ENCODE results near the gene SDR42E1.
"Not testable (repeated sequence)": the region's sequence is repeated elsewhere in the genome, so short reads cannot be mapped to it uniquely, and the experiment has no call there.

The SDR42E1 gene

DNA sequence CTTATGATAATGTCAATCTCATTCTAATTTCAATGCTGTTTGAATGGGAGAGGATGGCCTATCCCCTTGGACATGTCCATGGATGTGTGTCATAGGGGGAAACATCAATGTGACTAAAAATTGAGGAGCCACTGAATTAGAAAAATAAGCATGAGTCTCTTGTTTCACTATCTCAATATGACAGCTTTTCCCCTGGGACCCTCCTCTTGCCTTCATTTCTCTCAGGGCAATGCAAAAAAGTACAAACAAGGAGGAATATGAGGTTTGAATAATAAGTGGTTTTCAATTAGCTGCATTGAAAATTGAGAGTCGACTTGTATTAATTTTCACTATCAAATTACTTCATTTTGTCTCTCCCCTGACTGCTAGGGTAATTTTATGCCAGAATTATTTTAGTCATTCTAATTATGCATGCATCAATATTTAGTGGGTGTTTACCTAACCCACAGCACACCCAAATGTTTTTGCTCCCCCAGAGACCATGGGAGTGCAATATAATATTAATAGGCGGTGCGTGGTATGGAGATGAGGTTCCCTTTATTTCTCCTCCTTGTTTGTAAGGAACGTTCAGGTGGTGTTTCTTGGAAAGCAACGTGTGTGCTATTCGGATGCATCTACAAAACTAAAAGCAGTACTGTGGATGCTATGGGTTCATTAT, 6.8 kb upstream of the SDR42E1 start:
- no peaks in the 10 kb centered on the region for H3K9me3 ChIP-seq (ENCODE audit: severe bottlenecking)
- no peaks in the 10 kb centered on the region for H3K36me3 ChIP-seq (ENCODE audit: low read depth)
- ATAC-seq (ENCODE audit: low read depth): no peak
- no peaks in the 10 kb centered on the region for H3K4me1 ChIP-seq (ENCODE audit: insufficient read depth, poor library complexity, severe bottlenecking)
- TF ChIP-seq, protein P1, sequence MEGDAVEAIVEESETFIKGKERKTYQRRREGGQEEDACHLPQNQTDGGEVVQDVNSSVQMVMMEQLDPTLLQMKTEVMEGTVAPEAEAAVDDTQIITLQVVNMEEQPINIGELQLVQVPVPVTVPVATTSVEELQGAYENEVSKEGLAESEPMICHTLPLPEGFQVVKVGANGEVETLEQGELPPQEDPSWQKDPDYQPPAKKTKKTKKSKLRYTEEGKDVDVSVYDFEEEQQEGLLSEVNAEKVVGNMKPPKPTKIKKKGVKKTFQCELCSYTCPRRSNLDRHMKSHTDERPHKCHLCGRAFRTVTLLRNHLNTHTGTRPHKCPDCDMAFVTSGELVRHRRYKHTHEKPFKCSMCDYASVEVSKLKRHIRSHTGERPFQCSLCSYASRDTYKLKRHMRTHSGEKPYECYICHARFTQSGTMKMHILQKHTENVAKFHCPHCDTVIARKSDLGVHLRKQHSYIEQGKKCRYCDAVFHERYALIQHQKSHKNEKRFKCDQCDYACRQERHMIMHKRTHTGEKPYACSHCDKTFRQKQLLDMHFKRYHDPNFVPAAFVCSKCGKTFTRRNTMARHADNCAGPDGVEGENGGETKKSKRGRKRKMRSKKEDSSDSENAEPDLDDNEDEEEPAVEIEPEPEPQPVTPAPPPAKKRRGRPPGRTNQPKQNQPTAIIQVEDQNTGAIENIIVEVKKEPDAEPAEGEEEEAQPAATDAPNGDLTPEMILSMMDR (IDR thresholded peaks at IDR 0.05; ENCODE audit: poor library complexity, severe bottlenecking): no peak
- no peak overlapping the region for H3K4me3 ChIP-seq (ENCODE audit: severe bottlenecking)
- peaks cover 3% of the 10 kb centered on the region for H3K27me3 ChIP-seq (ENCODE audit: insufficient read depth, poor library complexity, severe bottlenecking)
- no peak overlapping the region for H3K27ac ChIP-seq (ENCODE audit: poor library complexity, severe bottlenecking)
- DNase-seq (ENCODE audit: low spot score): no peak

DNA sequence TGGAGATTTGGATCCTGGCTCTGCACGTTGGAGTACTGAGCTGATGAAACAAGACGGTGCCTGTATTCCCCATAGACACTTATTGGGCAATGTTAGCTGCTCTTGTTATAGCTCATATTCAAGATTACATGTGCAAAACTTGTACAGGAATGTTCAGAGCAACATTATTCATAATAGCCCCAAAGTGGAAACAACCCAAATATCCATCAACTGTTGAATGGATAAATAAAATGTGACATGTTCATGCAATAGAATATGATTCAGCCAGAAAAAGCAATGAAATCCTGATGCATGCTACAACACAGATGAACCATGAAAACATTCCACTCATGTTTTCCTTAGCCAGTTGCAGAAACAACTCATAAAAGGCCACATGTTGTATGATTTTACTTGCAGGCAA, 5.7 kb upstream of the SDR42E1 start:
- Histone ChIP-seq H3K27ac (ENCODE audit: poor library complexity, severe bottlenecking) (no peak overlapping the region), H3K9me3 (ENCODE audit: severe bottlenecking) (no peaks in the 10 kb centered on the region), H3K27me3 (ENCODE audit: insufficient read depth, poor library complexity, severe bottlenecking) (no peaks in the 10 kb centered on the region), H3K36me3 (ENCODE audit: low read depth) (no peaks in the 10 kb centered on the region), H3K4me3 (ENCODE audit: severe bottlenecking) (no peak overlapping the region), H3K4me1 (ENCODE audit: insufficient read depth, poor library complexity, severe bottlenecking) (no peaks in the 10 kb centered on the region)
- DNase-seq (ENCODE audit: low spot score) (no peak), ATAC-seq (ENCODE audit: low read depth) (no peak)
- TF ChIP-seq, protein P1 (IDR thresholded peaks at IDR 0.05; ENCODE audit: poor library complexity, severe bottlenecking): no peak

DNA sequence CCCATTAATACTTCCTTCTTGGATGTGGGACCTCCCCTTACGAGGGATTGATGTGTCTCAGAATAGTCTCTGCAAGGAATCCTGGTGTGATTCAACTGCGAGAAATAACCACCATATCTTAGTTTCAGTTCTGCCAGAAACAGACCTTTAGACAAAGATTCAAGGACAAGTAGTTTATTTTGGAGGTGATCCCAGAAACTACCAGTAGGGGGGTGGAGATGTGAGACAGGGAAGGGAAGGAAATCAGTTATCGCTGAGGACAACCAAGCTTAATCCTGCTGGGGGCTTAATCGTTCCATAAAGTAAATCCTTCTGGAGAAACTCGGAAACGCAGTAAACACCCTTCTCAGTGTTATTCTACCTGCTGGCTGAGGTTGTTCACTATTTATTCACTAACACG, 5.0 kb upstream of the SDR42E1 start:
- no peaks in the 10 kb centered on the region for H3K4me1 ChIP-seq (ENCODE audit: insufficient read depth, poor library complexity, severe bottlenecking)
- TF ChIP-seq, protein P1 (IDR thresholded peaks at IDR 0.05; ENCODE audit: poor library complexity, severe bottlenecking): peak; percentile 52
- DNase-seq (ENCODE audit: low spot score) (no peak), ATAC-seq (ENCODE audit: low read depth) (peak; percentile 46; the same call in 2 of the 3 replicates)
- no peaks in the 10 kb centered on the region for H3K27me3 ChIP-seq (ENCODE audit: insufficient read depth, poor library complexity, severe bottlenecking)
- no peak overlapping the region for H3K27ac ChIP-seq (ENCODE audit: poor library complexity, severe bottlenecking)
- H3K36me3 ChIP-seq (ENCODE audit: low read depth): no peaks in the 10 kb centered on the region
- H3K4me3 ChIP-seq (ENCODE audit: severe bottlenecking): peak overlapping the region; percentile 2
- H3K9me3 ChIP-seq (ENCODE audit: severe bottlenecking): no peaks in the 10 kb centered on the region

DNA sequence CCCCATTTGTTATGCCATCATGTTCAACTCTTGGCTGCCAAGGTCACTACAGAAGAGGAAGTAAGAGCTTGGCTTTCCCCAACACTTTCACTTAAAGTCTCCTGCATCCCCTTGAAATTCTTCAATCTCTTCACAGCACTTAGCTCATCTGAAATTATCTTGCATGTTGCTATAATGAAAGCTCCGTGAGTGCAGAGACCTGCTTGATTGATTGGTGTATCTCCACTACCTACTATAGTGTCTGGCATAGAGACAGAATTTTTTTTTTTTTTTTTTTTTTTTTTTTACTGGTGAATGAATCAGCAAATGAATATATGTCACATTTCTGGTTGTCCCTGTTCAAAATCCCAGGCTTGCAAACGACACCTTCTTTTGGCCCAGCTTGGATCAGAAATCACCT, 1.9 kb upstream of the SDR42E1 start:
- Histone ChIP-seq H3K36me3 (ENCODE audit: low read depth) (peaks cover 11% of the 10 kb centered on the region; the same call in 1 of the 2 replicates), H3K27ac (ENCODE audit: poor library complexity, severe bottlenecking) (no peak overlapping the region), H3K27me3 (ENCODE audit: insufficient read depth, poor library complexity, severe bottlenecking) (no peaks in the 10 kb centered on the region), H3K4me3 (ENCODE audit: severe bottlenecking) (no peak overlapping the region), H3K4me1 (ENCODE audit: insufficient read depth, poor library complexity, severe bottlenecking) (peaks cover 7% of the 10 kb centered on the region), H3K9me3 (ENCODE audit: severe bottlenecking) (no peaks in the 10 kb centered on the region)
- ATAC-seq (ENCODE audit: low read depth): no peak
- TF ChIP-seq, protein P1 (IDR thresholded peaks at IDR 0.05; ENCODE audit: poor library complexity, severe bottlenecking): no peak
- DNase-seq (ENCODE audit: low spot score): no peak

DNA sequence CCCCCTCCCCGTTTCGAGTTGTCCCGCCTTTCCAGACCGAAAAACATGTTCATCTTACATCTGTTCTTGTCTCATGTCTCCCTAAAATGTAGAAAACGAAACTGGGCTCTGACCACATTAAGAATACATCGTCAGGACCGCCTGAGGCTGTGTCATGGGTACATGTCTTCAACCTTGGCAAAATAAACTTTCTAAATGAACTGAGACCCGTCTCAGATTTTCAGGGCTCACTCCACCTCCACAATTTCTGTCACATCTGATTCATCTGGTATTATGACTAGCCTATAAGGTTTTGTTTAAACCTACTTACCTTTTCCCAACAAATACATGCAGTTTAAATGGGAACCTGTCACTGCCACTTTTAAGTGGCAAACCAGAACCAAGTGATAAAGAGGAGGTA, 621 bp downstream of the SDR42E1 start:
- DNase-seq (ENCODE audit: low spot score): no peak
- Histone ChIP-seq H3K27me3 (ENCODE audit: insufficient read depth, poor library complexity, severe bottlenecking) (no peaks in the 10 kb centered on the region), H3K36me3 (ENCODE audit: low read depth) (peaks cover 22% of the 10 kb centered on the region), H3K27ac (ENCODE audit: poor library complexity, severe bottlenecking) (no peak overlapping the region), H3K9me3 (ENCODE audit: severe bottlenecking) (no peaks in the 10 kb centered on the region), H3K4me1 (ENCODE audit: insufficient read depth, poor library complexity, severe bottlenecking) (peaks cover 7% of the 10 kb centered on the region), H3K4me3 (ENCODE audit: severe bottlenecking) (peak overlapping the region; percentile 65)
- no peak for ATAC-seq (ENCODE audit: low read depth)
- TF ChIP-seq, protein P1 (IDR thresholded peaks at IDR 0.05; ENCODE audit: poor library complexity, severe bottlenecking): no peak

DNA sequence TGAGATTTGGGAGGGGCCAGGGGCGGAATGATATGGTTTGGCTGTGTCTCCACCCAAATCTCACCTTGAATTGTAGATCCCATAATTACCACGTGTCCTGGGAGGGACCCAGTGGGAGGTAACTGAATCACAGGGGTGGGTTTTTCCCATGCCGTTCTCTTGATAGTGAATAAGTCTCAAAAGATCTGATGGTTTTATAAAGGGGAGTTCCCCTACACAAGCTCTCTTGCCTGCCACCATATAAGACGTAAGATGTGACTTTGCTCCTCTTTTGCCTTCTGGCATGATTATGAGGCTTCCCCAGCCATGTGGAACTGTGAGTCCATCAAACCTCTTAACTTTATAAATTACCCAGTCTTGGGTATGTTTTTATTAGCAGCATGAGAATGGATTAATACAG, 1.5 kb downstream of the SDR42E1 start:
- not testable (repeated sequence) for H3K4me3 ChIP-seq (ENCODE audit: severe bottlenecking); ATAC-seq (ENCODE audit: low read depth); H3K4me1 ChIP-seq (ENCODE audit: insufficient read depth, poor library complexity, severe bottlenecking); H3K27ac ChIP-seq (ENCODE audit: poor library complexity, severe bottlenecking); H3K9me3 ChIP-seq (ENCODE audit: severe bottlenecking); DNase-seq (ENCODE audit: low spot score); H3K27me3 ChIP-seq (ENCODE audit: insufficient read depth, poor library complexity, severe bottlenecking)
- H3K36me3 ChIP-seq (ENCODE audit: low read depth): peaks cover 29% of the 10 kb centered on the region
